Stimulated activated CD8-positive, alpha-beta memory T cell treated with anti-CD3 and anti-CD28 coated beads, Interleukin-15, amount 100 ng/mL, for 48 hours (primary cell): ENCODE measurements around the gene SNAP25.

Experiments
- DNase-seq, 2 donors: peaks; one replicate each; pipeline ENCODE4 v3.0.0-alpha.2; 2020; ENCODE audit warnings: low read depth in 2 of 2

The SNAP25 gene

DNA sequence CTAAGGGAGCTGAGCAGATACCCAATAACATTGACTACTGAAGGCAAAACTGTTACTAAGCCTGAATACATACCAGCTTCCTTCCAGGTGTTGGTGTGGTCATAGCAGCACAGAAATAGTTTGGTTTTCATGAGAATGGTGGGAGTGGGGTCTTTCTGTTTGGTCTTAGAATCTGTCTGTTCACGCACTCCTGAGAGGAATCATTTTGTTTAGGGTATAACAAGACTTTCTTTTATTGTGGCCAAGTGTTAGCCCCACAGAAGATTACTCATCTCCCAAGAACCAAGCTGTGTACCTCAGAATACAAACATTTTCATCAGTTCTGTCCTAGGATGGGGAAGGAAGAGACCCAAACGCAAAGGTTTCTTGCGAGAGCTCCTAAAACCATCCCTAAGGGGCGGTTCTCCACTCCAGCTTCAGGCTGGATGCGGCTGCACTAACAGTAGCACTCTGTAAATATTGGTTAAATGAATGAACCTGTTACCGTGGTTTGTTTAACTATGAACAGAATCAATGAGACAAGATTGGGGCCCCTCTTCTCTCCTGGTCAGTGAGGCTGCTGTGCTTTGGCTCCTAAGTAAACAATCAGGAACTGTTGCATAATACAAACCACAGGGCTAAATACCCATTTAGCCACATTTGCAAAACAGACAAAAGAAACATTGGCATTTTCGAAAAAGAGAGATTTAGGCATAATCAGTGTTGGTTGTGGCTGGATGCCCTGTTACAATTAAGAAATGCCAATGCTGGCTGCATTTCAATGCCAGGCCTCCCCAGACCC lies 44.9 kb downstream of the SNAP25 start:
- DNase-seq: no peak

GRCh38 chr20:10264166-10264558 lies 45.5 kb downstream of the SNAP25 start:
- no peak for DNase-seq

DNA sequence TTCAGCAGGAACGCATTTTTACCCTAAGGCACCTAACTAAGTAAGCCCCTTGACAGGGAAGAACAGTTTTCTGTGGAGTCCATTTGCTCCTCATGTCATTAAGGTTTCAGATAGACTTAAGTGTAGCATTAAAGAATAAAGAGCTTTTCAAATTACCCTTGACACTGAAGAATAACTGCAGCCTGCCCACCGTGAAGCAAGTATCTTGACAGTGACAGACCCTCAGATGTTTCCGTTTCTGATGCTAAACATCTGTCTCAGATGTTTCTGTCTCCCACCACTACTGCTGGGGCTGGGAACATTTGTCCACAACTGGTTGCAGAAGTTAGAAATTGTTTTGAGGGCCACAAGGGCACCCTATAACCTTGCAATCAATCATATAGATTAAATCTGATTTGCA lies 50.0 kb downstream of the SNAP25 start:
- DNase-seq: no peak

DNA sequence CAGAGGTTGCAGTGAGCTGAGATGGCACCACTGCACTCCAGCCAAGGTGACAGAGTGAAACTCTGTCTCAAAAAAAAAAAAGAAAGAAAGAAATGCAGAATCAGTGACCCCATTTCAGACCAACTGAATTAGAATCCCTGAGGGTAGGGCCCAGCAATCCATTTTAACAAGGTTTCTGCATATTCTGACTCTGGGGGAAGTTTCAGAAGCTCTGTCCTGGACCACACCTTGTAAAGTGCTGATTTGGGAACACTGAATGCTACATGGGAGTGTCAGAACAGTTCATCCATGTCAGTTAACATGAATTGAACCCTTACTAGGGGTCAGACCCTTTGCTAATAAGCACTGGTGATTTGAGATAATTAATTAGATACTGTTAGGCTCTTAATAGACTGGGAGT lies 52.0 kb downstream of the SNAP25 start:
- no peak for DNase-seq

DNA sequence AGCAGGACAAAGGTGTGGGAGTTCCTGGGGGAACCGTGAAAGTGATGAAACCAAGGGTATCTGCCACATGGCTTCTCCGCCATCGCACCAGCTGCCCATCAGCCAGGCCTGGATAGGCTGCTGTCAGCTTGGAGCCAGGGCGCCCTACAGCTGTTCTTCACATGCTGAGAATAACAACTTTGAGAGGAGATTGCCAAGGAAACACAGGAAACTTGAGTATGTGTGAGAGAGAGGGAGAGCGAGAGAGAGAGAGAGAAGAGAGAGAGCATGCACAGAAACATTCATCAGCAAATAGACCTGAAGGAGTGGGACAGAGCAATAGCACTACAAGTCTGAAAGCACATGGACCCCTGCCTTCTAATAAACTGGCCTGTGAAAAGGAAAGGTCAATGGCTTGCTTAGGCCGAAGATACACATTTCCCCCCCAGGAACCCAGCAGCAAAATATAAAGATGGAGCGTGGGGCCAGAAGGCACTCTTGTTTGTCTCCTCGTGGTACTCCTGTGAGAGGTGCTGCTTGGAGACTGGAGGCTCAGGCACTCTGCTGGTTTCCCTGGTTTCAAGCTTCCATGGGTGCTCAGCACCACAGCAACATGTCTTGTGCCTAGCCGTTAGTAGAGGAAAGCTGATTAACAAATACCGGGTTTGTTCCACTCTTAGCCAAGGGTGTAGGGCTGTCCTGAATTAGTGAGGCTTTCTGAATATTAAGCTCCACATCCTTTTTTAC lies 53.0 kb downstream of the SNAP25 start:
- DNase-seq: no peak

- no peak for DNase-seq
Measured at GRCh38 chr20:10276878-10277580, 58.4 kb downstream of the SNAP25 start.

GRCh38 chr20:10277616-10278015 lies 59.0 kb downstream of the SNAP25 start:
- DNase-seq: no peak

DNA sequence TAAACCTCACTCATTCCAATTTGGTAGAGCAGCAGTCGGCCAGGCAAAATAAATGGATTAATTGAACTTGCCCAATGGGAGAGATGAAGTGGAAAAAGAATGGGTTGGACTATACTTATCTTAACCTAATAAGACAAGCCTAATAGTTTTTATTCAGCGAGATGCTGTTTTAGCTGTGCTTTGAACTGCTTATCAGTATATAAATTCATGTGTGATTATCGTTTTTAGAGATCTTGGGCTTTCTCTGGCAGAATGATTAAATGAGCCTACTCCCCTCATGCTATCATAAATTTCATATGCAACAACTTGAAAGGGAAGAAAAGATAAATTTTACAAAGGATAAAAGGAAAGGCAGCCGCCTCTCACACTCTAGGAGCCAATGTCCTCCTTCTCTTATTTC lies 59.8 kb downstream of the SNAP25 start:
- DNase-seq: no peak

DNA sequence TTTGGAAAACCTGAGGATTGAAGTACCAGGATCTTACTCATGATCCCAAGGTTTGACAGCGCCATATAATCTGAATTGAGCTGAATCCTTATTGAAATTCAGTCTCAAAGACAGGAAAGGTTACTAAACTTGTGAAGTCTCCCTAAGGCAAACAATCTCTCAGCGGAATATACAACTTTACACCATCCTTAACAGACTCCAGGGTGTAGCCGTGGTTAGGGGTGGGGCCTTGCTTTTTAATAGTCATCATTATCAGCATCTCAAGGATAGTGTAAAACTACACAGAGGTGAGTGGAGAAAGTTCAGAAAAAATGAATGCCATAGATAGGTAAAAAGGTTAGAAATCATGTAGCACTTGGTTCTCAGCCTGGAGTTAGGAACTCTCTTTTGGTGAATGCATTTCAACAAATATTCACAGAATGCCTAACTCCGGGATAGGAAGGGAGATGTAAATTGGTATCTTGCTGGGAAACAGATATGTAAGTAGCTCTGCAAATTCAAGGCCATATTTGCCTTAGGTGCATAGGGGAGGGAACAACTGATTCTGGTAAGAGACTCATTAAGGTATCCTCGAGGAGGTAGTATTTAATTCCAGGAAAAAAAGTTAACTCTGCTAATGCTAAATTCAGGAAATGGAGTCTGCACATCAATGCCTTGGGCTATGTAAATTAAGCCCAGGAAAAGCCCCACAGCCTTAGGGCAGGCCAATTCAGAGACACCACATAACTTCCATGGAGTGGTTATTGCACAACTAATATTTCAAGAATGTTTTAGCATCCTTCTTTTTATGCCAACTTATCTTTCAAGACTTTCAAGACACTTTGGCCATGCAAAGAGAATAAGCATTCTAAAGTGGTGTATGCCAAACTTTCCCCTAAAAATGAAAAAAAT lies 61.6 kb downstream of the SNAP25 start:
- no peak for DNase-seq

DNA sequence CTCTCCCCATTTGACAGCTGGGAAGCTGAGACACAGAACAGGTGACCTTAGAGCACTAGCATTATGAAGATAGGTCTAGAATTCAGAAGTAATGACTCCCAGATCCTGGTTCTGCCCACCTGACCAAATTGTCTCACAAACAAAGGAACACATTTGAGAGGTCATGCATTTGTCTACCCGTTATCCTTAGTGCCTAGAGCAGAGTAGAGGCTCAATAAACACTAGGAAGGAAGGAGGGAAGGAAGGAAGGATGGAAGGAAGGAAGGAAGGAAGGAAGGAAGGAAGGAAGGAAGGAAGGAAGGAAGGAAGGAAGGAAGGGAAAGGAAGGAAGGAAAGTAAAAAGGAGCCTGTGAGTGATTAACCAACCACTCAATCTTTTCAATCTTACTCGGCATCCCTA lies 63.3 kb downstream of the SNAP25 start:
- DNase-seq: no peak

DNA sequence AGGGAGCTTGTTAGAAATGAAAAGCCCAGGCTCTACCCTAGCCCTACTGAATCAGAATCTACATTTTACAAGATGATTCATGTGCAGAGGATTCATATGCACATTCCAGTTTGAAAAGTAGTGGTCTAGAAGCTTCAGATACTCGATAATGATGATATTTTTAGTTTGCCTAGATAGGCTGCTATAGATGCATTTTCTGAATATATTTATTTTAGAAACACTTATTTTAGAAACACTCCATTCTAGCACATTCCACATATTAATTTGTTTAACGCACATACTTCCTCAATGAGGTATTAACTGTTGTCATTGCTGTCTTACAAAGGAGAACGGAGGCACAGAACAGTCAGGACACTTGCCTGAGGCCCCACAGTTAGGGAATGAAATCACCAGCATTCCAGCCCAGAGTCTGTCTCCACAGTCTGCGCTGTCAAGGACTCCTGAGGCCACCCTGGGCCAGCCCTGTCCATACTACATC lies 64.4 kb downstream of the SNAP25 start:
- DNase-seq: no peak

DNA sequence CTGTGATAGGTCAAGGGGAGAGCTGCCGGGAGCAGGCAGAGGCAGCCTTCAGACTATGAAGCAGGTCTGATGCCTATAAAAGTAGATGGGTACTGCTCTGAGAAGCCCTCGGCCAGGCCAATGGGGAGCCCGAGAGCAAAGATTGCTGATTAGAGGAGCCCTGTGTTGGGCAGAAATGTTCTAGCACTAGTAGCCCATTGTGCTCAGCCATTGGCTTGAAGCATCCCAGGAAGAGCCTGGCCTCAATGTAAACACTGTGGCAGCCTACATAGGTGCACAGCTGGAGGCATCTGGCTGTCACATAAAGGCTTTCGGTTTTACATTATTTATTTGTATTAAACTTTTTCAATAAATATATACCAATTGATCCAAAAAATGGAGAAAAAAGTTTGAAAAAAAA lies 67.7 kb downstream of the SNAP25 start:
- DNase-seq: no peak

DNA sequence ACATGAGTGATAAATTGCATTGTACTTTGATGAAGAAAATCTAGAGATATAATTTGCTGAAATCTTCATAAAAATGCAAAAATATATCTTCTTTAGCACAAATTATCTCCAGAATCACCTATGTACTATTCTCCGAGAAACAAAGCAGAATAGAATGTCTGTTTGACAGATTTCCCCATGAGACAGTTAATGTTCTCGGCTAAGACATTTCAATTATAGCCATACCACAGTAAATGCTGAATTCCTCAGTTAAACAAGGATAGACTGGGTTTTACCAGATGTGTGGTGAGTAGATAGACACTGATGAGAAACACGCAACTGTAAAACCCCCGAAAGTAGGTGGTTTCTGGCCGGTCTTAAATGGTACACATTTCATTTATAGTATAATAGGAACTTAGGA lies 69.8 kb downstream of the SNAP25 start:
- DNase-seq: no peak

DNA sequence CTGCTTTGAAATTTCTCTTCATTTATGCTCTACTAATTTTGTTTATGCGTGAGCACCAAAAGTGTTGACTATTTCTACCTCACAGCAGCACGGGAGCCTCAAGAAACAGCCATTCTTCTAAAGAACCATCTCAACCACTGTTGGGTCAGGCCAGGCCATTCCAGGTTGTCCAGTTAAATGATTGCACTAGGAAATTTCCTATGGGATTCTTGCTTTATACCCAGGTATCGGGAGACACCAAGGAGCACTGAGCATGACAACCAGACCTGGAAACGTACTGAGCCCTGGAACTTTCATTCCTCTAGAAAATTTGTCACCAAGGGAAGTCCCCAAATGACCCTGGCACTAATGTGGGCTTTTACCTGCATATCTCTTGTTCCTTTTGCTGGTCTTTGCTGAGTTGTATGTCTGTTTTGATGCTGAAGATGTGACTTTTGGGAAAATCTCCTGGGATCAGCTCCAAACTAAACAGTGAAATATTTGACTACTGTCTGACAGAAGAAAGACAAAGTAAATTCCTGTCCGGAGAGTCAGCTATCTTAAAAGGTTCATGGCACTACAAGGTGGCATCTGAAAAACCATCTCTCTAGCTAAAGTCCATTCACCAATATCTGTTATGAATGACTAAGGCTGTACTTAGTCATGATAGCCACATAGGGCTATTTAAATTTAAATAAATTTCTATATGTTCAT lies 70.5 kb downstream of the SNAP25 start:
- no peak for DNase-seq

GRCh38 chr20:10291568-10292248 lies 73.1 kb downstream of the SNAP25 start:
- DNase-seq: no peak

GRCh38 chr20:10297223-10297622 lies 78.6 kb downstream of the SNAP25 start:
- DNase-seq: no peak

DNA sequence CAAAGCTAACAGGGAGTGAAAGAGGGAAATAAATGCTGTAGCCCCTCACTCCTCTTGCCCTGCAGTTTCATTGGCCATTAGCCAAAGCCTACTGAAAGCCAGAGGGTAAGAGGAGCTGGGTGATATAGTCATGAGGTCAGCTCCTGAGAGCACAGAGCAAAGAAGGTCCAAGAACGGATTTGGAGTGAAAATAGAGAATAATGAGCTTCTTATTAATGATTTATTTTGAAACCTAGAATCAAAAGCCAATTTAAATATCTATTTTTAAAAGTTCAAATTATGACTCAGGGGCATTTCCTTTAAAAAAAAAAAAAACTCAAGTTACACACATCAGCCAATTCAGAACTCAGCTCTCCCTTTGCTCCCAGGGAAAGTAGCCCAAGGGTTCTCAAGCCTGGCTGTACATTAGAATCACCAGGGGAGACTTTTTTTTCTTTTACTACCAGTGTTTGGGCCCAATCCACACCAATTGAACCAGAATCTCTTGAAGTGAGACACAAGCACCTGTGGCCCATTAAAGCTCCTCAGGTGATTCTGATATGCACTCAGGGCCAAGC lies 79.1 kb downstream of the SNAP25 start:
- no peak for DNase-seq

DNA sequence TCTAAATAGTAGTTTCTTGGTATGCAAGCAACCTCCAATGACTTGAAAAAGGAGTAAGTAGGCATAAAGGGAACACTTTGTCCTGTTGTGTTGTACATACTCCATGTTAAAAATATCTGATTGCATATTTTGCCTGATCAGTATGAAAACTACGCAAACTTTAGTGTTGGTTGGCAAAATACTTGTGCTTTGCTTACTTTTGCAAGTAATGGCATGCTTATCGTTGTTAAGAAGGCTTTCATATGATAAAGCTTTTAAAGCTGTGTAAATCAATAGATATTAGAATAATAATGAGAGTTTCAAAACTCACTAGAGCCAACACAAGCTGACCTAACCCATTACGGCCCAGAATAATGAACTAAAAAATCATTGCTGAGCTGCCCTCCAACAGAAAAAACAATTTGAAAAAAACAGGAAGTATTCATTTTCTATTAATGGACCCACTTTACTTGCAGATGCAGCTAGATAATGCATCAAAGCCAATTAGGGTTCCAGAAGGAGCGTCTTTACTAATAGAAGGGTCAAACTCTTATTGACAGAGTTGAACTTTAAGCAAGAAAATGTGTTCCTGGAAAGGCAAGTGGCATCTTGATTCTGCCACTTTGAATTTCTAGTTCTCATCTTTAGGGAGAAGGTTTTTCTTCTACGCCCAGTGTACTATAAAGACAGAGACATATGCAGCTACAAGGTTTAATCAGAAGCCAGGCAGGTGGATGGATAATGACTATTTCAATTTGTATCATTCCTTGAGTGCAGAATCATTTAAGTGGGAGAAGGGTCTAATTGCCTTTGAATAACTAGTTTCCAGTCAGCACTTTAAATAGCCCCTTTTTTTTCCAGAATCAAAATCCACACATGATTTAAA lies 82.2 kb downstream of the SNAP25 start:
- DNase-seq: no peak

GRCh38 chr20:10303852-10304251 lies 85.2 kb downstream of the SNAP25 start:
- no peak for DNase-seq
